ENCODE data around the gene LYVE1. TPM values are rescaled to one million over a fixed set of nuclear protein-coding genes. Genes with fewer than 3 reads are reported as not detected.

The LYVE1 gene
- total and polyA plus RNA-seq, 12 donors = 29.1 to 530 (median 254) TPM

GRCh38 chr11:10592331-10592730, 23.9 kb upstream of the LYVE1 start:
- Histone ChIP-seq H3K4me1 (replicated peaks in 1 of 2) (peaks cover 0 to 6% of the 10 kb centered on the region in 2 donors), H3K36me3 (replicated peaks in 1 of 2) (no peaks in the 10 kb centered on the region), H3K27me3 (no peaks in the 10 kb centered on the region), H3K9me3 (replicated peaks in 1 of 3) (no peaks in the 10 kb centered on the region), H3K27ac (peak overlapping the region in 1 of 5 donors; percentile 37), H3K4me3 (no peak overlapping the region)
- no peak for DNase-seq
- 49 to 64% (median 57%) methylated on average over 2 of the region's 2 CpGs for WGBS, 4 donors
- TF ChIP-seq CTCF (IDR thresholded peaks at IDR 0.05) = no peak
- no peak for TF ChIP-seq POLR2A (IDR thresholded peaks at IDR 0.05)
- intact Hi-C loops (cut with DNase I) = no loop called here

DNA sequence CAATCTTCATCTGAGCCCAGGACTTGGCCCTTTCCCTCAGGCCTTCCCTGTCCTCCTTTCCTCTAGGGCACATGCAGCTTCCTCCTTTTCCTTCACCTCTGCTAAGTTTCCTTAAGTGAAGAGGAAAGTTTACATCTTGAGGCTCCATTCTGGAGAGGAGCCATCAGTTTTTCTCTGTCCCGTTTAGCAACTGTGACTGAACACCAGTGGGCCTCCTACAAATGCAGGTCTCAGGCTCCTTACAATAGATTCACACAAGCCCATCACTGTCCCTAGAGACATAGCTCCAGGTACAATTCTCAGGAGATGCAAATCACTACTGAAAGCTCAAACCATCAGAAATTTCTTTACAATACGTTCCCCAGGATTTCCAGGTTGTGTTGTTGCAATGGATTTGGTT, 23.3 kb upstream of the LYVE1 start:
- no peak for DNase-seq

GRCh38 chr11:10590218-10590915, 21.9 kb upstream of the LYVE1 start:
- H3K36me3 ChIP-seq (replicated peaks in 1 of 2) = no peaks in the 10 kb centered on the region
- H3K4me1 ChIP-seq (replicated peaks in 1 of 2) = peaks cover 0 to 14% of the 10 kb centered on the region in 2 donors
- no peaks in the 10 kb centered on the region for H3K9me3 ChIP-seq (replicated peaks in 1 of 3)
- H3K27ac ChIP-seq = no peak overlapping the region
- intact Hi-C loops (cut with DNase I) = no loop called here
- no peaks in the 10 kb centered on the region for H3K27me3 ChIP-seq
- WGBS, 4 donors = 74 to 90% (median 80%) methylated on average over 2 of the region's 2 CpGs
- no peak overlapping the region for H3K4me3 ChIP-seq
- no peak for DNase-seq
- TF ChIP-seq CTCF (IDR thresholded peaks at IDR 0.05) (no peak), POLR2A (IDR thresholded peaks at IDR 0.05) (no peak)

More for the DNA sequence above, 23.3 kb upstream of the LYVE1 start:
- intact Hi-C loops (cut with DNase I) = no loop called here
- Histone ChIP-seq H3K9me3 (replicated peaks in 1 of 3) (no peaks in the 10 kb centered on the region), H3K4me1 (replicated peaks in 1 of 2) (peaks cover 0 to 9% of the 10 kb centered on the region in 2 donors), H3K27ac (peak overlapping the region in 1 of 5 donors; percentile 37), H3K36me3 (replicated peaks in 1 of 2) (no peaks in the 10 kb centered on the region), H3K4me3 (no peak overlapping the region), H3K27me3 (no peaks in the 10 kb centered on the region)
- TF ChIP-seq POLR2A (IDR thresholded peaks at IDR 0.05) = no peak
- TF ChIP-seq CTCF (IDR thresholded peaks at IDR 0.05) = no peak
- WGBS, 4 donors = 76 to 87% (median 84%) methylated on average over 2 of the region's 2 CpGs

DNA sequence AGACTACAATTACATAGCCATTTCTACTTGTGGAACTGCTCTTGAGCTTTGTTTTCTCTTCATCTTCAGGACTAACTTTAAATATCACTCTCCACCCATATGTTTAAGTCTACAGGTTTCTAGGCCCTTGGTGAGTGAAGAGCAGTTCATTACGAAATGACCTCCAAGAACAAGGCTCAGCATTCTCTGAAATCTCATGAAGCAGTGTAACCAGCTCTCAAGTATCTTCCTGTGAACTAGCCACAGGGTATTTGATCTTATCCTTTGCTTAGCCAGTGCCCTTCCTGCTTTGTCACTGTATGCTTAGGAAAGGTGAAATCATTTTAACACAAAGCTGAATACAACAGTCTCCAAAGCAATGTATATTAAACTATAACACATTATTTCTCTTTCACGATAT, 20.4 kb upstream of the LYVE1 start:
- Histone ChIP-seq H3K4me3 (no peak overlapping the region), H3K9me3 (replicated peaks in 1 of 3) (no peaks in the 10 kb centered on the region), H3K27ac (no peak overlapping the region), H3K27me3 (no peaks in the 10 kb centered on the region), H3K4me1 (replicated peaks in 1 of 2) (peaks cover 4 to 29% of the 10 kb centered on the region in 2 donors), H3K36me3 (replicated peaks in 1 of 2) (no peaks in the 10 kb centered on the region)
- TF ChIP-seq POLR2A (IDR thresholded peaks at IDR 0.05) (no peak), CTCF (IDR thresholded peaks at IDR 0.05) (no peak)
- no peak for DNase-seq
- intact Hi-C loops (cut with DNase I) = no loop called here
- 84 to 93% (median 89%) methylated on average over 2 of the region's 2 CpGs for whole genome bisulfite sequencing, 4 donors

Measured in adrenal gland (tissue), 12 donors.